Measurements from ENCODE around the gene TOMM22. TPM values are rescaled to one million over a fixed set of nuclear protein-coding genes. Genes with fewer than 3 reads are reported as not detected.

Gene TOMM22
- total RNA-seq, 4 donors from 2014 or later = 15.6 to 56.2 (median 36.7) TPM

GRCh38 chr22:38721551-38721950 lies 39.8 kb downstream of the TOMM22 start:
- DNase-seq (ENCODE audit: low spot score in 2 of 2) = peak in 1 of 2 donors; percentile 65

GRCh38 chr22:38724176-38724575 lies 42.4 kb downstream of the TOMM22 start:
- Histone ChIP-seq H3K36me3 (peaks cover 88% of the 10 kb centered on the region), H3K27ac (no peak overlapping the region)
- 91% methylated on average over 6 of the region's 7 CpGs for WGBS

More at GRCh38 chr22:38721551-38721950, 39.8 kb downstream of the TOMM22 start:
- Histone ChIP-seq H3K9me3 (no peaks in the 10 kb centered on the region), H3K36me3 (peaks cover 76% of the 10 kb centered on the region), H3K27ac (no peak overlapping the region), H3K4me1 (peaks cover 19% of the 10 kb centered on the region), H3K27me3 (no peaks in the 10 kb centered on the region), H3K4me3 (no peak overlapping the region)
- WGBS = 91% methylated on average over 7 of the region's 7 CpGs
- no peak for TF ChIP-seq CTCF (IDR thresholded peaks at IDR 0.05)
- no peak for TF ChIP-seq POLR2AphosphoS5 (IDR thresholded peaks at IDR 0.05)

GRCh38 chr22:38724926-38725571 lies 43.3 kb downstream of the TOMM22 start:
- Histone ChIP-seq H3K4me3 (no peak overlapping the region), H3K4me1 (no peaks in the 10 kb centered on the region), H3K36me3 (peaks cover 96% of the 10 kb centered on the region), H3K27ac (no peak overlapping the region), H3K9me3 (no peaks in the 10 kb centered on the region), H3K27me3 (no peaks in the 10 kb centered on the region)
- no peak for DNase-seq (ENCODE audit: low spot score in 2 of 2)
- 72% methylated on average over 3 of the region's 3 CpGs for WGBS
- TF ChIP-seq POLR2AphosphoS5 (IDR thresholded peaks at IDR 0.05) = no peak
- peak in 1 of 2 donors; percentile 55 for TF ChIP-seq CTCF (IDR thresholded peaks at IDR 0.05)

More at GRCh38 chr22:38724176-38724575, 42.4 kb downstream of the TOMM22 start:
- Histone ChIP-seq H3K4me3 (no peak overlapping the region), H3K9me3 (no peaks in the 10 kb centered on the region), H3K4me1 (peaks cover 3% of the 10 kb centered on the region), H3K27me3 (no peaks in the 10 kb centered on the region)
- no peak for DNase-seq (ENCODE audit: low spot score in 2 of 2)
- TF ChIP-seq EP300 (IDR thresholded peaks at IDR 0.05) (no peak), POLR2AphosphoS5 (IDR thresholded peaks at IDR 0.05) (no peak), CTCF (IDR thresholded peaks at IDR 0.05) (no peak), POLR2A (IDR thresholded peaks at IDR 0.05) (no peak)

GRCh38 chr22:38725900-38726655 lies 44.3 kb downstream of the TOMM22 start:
- Histone ChIP-seq H3K27ac (no peak overlapping the region), H3K4me1 (no peaks in the 10 kb centered on the region), H3K4me3 (no peak overlapping the region), H3K9me3 (no peaks in the 10 kb centered on the region), H3K27me3 (no peaks in the 10 kb centered on the region), H3K36me3 (peaks cover 100% of the 10 kb centered on the region)
- no peak for TF ChIP-seq EP300 (IDR thresholded peaks at IDR 0.05)
- WGBS = 95% methylated on average over 18 of the region's 18 CpGs
- DNase-seq (ENCODE audit: low spot score in 2 of 2) = no peak

- no peak for DNase-seq (ENCODE audit: low spot score in 2 of 2)
- H3K36me3 ChIP-seq = peaks cover 98% of the 10 kb centered on the region
- TF ChIP-seq EP300 (IDR thresholded peaks at IDR 0.05) (no peak), POLR2A (IDR thresholded peaks at IDR 0.05) (no peak), CTCF (IDR thresholded peaks at IDR 0.05) (no peak), POLR2AphosphoS5 (IDR thresholded peaks at IDR 0.05) (no peak)
- 90% methylated on average over 11 of the region's 12 CpGs for WGBS
- no peaks in the 10 kb centered on the region for H3K27me3 ChIP-seq
- peaks cover 2% of the 10 kb centered on the region for H3K4me1 ChIP-seq
- H3K9me3 ChIP-seq = no peaks in the 10 kb centered on the region
- no peak overlapping the region for H3K4me3 ChIP-seq
- no peak overlapping the region for H3K27ac ChIP-seq
These were observed 45.4 kb downstream of the TOMM22 start for GRCh38 chr22:38727123-38727522.
